HK-2 (cell line): ENCODE results near the gene PTMA.
"Not testable (repeated sequence)": the region's sequence is repeated elsewhere in the genome, so short reads cannot be mapped to it uniquely, and the experiment has no call there.

Experiments used
- DNase-seq: peaks from one replicate; pipeline ENCODE4 v3.0.0-alpha.2; 2018; ENCODE audit not compliant: unreplicated experiment

PTMA gene

GRCh38 chr2:231707927-231708772 lies at the start of gene PTMA:
PTMA (plus strand) TSS chr2:231708525; CDS start chr2:231708707, 182 bp downstream.
- peak; percentile 100 for DNase-seq

DNA sequence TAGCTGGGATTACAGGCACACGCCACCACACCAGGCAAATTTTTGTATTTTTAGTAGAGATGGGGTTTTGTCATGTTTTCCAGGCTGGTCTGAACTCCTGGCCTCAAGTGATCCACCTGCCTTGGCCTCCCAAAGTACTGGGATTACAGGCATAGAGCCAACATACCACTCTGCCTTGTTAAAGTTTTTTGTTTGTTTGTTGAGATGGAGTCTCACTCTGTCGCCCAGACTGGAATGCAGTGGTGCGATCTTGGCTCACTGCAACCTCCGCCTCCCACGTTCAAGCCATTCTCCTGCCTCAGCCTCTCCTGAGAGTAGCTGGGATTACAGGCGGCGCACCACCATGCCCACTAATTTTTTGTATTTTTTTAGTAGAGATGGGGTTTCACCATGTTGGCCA lies 48.3 kb upstream of the PTMA start:
- DNase-seq = not testable (repeated sequence)

DNA sequence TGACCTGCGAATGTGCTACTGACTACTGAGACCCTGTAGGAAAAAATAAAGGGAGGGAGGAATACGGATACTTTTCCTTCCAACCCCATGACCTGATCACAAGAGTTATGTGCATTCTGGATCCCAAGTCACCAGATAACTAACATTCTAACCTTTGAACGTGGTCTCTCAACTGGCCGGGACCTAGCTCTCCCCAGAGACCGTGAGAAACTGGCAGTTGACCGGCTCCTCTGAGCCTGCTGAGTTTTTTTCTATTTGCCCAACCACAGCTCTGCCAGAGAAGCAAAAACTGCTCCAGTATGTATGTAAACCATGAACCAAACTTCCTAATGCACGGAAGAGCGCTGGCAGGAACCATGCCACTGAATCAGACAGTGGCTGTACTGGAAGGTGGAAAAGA lies 47.5 kb upstream of the PTMA start:
- no peak for DNase-seq

- DNase-seq = no peak
Observed at GRCh38 chr2:231661422-231662027, 46.8 kb upstream of the PTMA start.

DNA sequence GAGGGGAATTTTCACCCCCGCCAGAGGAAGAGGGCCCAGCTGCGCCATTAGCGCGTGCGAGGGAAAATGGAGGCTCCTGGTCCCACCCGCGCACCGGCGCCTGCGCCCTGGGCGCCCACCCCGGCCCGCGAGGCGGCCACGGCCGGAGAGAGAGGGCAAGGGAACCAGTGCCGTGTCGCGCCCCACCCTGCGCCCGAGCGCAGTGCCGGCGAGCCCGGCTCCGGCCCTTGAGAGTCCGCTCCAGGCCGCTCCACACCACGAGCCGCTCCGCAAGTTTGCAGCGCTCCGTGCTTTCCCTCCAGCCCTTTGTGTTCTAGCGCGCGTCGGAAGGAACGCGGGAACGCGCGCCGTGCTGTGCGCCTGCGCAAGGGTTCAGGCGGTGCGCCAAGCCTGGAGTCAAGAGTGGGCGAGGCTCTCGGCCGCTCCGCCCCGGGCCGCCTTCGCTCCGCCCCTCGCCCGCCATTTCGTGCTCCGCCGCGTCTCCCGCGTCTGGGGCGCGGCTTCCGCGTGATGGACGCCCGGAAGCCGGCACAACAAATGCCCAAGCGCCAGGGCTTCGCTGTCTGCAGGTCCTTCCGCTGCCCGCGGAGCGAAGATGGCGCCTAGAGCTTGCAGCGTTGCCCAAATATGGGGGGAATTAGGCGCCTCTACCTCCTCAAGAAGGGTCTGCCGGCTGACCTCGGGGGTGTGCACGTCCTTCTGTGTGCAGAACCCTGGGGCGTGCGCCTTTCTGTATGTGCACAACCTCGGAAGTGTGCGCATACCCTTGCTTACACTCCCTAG lies 46.1 kb upstream of the PTMA start:
- no peak for DNase-seq

- no peak for DNase-seq
Observed at GRCh38 chr2:231662811-231663457, 45.4 kb upstream of the PTMA start.

DNA sequence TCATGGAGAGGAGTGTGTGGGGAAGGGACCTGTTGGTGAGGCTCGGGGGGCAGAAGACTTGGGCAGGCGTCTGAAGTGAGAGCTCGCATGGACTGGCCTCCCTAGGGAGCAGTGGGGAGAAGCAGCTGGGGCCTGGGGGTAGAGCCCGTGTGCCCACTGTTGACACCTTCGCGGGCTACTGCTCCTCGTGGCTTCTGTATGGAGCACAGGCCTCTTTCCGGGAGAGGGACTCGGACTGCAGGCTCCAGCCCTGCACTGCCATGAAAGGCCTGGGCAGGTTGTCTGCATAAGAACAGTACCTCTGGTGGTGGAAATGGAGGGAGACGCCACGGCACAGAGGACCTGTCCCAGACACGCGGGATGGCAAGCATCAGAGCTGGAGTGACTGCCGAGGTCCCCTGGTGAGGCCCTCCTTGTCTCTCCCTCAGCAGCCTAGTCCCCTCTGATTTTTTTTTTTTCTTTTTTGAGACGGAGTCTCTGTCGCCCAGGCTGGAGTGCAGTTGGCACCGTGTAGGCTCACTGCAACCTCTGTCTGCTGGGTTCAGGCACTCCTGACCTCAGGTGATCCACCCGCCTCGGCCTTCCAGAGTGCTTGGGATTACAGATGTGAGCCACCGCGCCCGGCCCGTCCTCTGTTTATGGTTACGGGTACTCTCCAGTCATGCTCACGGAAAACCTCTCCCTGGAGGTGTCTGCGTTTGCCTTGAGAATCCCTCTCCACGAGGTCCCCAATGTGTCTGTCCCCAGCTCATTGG lies 44.7 kb upstream of the PTMA start:
- DNase-seq = no peak

DNA sequence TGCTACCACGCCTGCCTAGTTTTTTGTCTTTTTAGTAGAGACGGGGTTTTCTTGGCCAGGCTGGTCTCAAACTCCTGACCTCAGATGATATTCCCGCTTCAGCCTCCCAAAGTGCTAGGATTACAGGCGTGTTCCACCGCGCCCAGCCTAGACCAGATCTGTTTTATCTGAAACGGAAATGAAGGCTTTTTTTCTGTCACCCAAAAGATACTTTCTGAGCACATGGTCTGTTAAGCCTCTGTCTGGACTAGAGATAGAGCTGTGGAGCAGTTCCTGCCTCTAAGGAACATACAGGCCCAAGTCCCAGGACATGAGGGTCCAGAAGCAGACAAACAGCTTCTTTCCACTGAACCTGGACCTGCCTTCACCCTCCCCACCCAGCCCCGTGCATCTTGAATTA lies 43.6 kb upstream of the PTMA start:
- no peak for DNase-seq

DNA sequence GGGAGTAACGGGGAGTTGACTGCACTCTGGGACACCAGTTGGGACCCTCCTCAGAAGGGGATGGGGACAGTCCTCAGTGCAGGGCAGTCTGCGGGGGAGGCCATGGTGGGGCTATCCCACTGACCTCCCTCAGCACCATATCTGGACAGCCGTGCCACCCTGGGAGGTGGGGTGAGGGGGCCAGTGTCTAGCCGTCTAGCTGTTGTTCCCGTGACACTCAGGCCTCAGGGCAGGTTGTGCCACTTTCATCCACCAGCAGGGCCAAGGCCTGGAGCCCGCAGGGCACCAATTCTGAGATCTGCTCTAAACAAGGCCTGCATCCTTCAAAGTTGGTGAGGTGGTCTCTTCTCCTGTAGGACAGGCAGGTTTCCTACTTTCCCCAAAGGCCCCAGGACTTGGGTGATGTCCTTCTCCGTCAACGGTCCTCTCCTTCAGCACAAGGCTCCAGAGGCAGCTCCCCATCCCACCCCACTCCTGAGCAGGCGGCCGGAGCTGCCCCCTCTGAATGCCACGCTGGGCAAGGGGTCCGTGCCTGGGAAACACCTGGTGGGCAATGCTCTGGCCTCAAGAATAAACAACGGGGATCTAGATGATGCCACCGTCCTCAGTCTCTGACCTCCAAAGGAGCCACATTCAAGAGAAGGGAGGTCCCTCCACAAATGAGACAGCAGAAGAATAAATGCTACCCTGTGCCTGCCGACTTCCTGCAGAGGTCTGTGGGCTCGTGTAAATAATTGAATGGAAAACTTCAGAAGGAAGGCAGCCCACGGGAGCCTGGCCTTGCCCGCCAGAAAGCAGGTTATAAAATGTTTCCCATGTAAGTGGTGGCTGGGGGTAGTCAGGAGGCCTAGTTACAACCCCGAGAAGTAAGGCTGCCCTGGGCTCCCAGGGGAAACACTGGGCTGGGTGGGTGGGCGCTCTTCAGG lies 42.8 kb upstream of the PTMA start:
- no peak for DNase-seq

DNA sequence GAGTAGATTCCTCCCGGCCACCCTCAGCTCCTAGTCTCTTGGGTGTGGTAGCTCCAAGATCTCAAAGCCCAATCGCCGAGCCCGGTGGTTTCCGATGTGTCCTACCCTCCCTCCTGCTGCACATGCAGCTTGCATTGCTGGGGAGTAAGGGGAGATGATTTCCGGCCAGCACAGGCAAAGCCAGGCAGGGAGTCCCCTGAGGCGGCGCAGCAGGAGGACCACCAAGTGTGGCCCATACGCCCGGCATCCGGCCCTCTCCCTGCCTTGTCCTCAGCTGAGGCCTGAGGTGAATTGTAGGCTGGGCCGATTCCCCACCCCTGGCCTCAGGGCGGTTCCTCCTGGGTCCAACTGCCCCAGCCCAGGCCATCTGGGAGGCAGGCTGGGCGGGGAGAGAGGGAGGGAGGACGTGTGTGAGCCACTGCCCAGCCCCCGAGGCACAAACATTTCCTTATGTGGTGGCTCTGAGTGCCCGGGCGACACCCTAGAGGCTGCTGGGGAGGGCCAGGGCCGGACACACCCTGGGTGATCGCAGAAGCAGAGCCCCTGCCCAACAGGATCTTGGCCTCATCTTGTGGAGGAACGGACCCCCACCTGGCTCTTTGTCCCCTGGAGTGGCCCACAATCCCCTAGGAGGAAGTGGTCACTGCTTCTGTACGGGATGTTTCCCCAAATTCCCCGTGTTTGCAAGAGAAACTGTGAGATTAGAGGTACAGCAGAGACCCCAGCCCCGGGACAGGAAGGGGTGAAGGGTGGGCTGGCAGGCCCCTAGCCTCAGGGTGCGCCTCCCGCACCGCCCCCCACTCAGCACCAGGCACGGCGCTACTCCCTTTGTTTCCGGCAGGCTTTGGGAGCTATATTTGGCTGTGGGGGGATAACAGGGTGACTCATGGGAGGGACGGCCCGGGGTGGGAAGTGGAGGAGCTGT lies 41.9 kb upstream of the PTMA start:
- DNase-seq = peak; percentile 94

- no peak for DNase-seq
Observed at GRCh38 chr2:231667096-231667427, 41.3 kb upstream of the PTMA start.

DNA sequence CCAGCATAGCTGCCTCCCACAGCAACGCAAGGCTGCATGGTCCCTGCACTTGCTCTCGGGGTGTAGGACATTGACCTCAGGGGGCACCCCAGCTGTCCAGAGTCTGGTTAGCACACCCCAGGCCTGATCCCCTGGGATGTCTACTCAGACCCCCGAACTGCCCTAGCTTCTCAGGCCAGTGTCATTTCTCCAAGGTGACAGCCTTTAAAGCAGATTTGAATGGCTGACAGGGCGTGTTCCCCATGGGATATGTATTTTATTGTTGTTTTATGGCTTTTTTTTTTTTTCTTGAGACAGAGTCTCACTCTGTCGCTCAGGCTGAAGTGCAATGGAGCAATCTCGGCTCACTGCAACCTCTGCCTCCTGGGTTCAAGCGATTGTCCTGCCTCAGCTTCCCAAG lies 40.8 kb upstream of the PTMA start:
- no peak for DNase-seq

DNA sequence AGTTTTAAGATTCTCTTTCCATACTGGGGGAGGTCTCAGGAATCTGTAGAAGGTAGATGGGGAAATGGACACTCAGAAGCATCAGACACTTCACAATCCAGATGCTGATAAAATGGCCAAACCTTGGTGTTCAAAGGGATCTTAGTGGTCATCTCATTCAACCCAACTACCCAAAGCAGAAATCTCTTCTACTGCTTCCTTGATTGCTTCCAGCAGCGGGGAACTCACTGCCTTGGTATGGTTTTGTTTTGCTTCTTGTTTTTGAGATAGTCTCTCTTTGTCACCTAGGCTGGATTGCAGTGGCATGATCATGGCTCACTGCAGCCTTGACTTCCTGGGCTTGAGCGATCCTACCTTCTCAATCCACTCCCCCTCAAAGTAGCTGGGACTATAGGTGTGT lies 39.3 kb upstream of the PTMA start:
- DNase-seq = no peak

DNA sequence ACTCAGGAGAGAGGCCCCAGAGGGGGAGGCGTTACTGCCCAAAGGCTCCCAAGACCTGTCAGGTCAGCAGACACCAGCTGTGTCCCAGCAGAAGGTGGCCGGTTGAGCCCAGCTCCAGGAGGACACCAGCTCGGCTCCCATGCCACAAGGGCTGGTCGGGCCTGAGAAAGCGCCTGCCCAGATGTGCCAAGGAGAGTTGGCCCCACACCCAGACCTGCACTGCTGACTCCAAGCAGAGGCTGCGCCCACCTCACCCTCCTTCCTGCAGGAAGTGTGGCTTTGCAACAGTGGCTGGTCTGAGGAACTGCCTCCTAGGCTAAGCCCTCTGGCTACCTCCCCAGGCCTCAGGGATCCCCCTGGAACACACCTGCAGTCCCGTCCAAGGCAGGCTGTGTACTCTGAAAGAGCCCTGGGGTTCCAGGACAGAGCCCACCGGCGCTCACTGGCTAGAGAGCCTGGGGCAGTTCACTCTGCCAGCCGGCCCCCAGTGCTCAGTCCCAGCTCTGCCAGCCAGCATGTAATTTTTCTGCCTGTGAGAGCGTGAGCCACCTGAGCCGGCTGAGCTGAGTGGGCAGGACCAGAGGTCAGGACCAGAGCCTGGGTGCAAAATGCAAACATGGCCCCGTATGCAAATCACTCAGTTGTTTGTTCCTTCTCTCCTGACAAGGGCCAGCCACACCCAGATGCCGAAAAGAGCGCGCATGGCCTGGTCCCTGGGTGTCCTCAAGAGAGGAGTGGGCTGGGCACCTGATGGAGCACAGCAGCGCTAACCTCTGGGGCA lies 36.9 kb upstream of the PTMA start:
- no peak for DNase-seq

DNA sequence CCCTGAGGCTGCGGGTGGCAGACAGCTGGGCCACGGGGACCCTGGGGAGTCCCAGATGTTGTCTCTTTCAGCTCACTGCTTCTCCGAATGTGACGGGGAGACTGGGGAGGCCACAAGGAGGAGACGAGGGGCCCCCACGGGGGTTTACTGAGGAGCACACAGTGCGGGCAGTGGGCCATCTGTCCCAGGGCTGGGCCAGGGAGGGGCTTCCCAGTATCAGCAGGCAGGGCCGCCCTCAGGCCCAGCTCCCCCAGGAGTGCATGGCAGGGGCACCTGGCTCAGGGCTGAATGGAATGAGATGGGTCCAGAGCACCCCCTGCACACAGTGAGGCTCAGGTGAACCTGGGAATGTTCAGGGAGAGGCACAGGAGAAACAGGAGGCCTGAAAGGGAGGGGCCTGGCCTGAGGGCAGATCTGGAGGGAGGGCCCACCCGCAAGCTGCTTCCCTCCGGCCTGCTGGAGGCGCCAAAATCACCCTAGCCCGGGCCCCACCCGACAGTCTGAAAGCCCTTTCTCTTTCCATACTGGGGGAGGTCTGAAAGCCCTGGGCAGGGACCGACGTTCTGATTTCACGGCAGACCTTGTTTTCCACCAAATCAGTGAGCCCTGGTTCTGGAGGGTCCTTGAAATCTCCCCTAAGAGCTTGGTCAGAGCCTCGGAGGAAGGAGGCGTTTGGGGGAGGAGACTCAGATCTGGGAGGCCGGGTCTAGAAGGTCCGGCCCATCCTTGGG lies 35.5 kb upstream of the PTMA start:
- no peak for DNase-seq

- no peak for DNase-seq
Observed at GRCh38 chr2:231673348-231673770, 35.0 kb upstream of the PTMA start.

DNA sequence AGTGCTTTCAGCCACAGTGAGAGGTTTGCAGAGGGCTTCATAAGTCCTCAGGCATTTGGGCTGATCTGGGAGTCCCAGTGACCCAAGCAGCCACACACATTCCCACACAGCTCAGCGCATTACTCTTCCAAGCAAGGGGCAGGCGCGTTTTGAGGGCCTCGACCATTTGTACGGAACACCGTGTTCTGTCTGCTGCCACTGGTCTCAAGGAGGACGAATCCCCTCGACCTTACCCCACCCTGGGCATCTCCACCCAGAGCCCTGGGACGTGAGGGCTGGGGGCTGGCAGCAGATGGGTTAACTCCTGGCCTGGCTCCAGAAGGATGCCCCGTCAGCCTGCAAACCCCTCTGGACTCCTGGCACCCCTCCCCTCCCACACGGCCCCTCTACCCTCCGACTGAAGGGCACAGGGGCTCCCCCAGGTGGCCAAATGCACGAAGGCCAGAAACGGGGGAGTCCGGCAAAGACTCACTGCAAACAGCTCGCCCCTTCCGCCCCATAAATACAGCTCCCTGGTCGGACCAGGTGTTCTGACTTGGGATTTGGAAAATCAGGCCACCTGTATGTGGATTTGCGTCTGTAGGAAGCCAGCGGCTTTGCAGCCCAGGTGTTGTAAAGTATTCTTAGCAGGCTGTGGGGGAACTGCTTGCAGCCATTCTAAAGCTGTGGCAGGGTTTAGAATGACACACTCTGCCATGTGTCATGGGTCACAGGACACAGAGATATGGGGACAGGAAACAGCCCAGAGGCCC lies 33.6 kb upstream of the PTMA start:
- DNase-seq = peak; percentile 63
